COLO829 (cell line): Measurements from ENCODE around the gene SLC30A7.
"Not testable (repeated sequence)": the region's sequence is repeated elsewhere in the genome, so short reads cannot be mapped to it uniquely, and the experiment has no call there.

Source experiments
- DNase-seq: peaks from one replicate; pipeline ENCODE4 v3.0.0; 2012; ENCODE audit warnings: low spot score

Gene SLC30A7

GRCh38 chr1:100941580-100942216, 45.8 kb downstream of the SLC30A7 start:
- DNase-seq, result no peak

DNA sequence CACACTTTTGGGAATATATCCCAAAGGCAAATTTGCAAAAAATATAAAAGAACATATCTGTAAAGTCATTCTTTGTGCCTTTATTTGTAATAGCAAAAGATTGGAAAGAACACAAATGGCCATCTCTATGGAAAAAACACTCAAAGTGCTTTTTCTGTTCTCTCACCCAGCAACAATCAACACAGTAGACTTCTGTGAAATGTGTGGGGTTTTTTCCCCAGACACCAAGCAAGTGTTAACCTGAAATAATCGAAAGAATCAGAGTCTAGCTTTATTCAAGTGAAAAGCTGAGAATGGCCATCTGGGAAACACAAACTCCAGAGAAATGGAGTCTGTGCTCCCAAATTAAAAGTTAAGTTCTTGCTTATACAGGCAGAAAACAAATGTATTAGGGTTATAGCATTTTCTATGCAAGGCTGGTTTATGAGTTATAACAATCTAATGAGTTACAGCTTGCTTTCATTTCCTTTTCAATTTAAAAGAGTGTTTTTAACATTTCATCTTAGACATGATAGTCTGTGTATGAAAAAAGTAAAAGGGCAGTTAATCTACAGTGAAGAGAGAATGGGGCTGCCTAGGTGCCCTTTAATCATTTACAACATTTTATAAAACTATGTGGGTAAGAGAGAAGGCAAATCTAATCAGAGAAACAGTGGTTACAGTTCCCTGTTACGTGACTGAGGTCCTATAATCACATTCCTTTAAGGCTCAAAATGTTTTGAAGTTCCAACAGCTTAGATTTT, 46.6 kb downstream of the SLC30A7 start:
- DNase-seq, result no peak

DNA sequence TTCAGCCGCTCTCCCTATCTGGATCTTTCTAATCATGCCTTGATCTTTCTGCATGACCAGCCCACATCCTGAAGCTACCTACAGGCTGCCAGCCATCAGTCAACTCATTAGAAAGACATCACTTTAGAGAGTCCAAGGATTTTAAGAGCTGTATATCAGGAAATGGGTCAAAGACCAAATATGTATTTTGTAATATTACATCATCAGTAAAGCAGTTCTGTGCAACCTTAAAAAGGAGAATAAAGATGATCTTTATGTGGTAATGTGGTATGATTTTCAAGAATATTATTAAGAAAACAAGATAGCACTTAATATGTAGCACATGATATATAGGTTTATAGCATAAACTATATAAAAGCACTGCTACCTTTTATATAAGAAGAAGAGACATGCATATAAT, 47.6 kb downstream of the SLC30A7 start:
- DNase-seq, result no peak

- DNase-seq, result not testable (repeated sequence)
Observed at GRCh38 chr1:100946064-100946463, 50.2 kb downstream of the SLC30A7 start.

GRCh38 chr1:100947816-100948215, 51.9 kb downstream of the SLC30A7 start:
- not testable (repeated sequence) for DNase-seq

GRCh38 chr1:100948721-100949405, 53.0 kb downstream of the SLC30A7 start:
- not testable (repeated sequence) for DNase-seq

GRCh38 chr1:100949515-100950158, 53.7 kb downstream of the SLC30A7 start:
- DNase-seq, result not testable (repeated sequence)

- DNase-seq, result no peak
Observed at GRCh38 chr1:100950337-100950736, 54.4 kb downstream of the SLC30A7 start.

- DNase-seq, result no peak
Observed at GRCh38 chr1:100950781-100951180, 54.9 kb downstream of the SLC30A7 start.

- DNase-seq, result no peak
Observed at GRCh38 chr1:100952104-100952745, 56.3 kb downstream of the SLC30A7 start.

GRCh38 chr1:100952970-100953369, 57.1 kb downstream of the SLC30A7 start:
- not testable (repeated sequence) for DNase-seq

- no peak for DNase-seq
Observed at GRCh38 chr1:100953960-100954730, 58.3 kb downstream of the SLC30A7 start.

- peak; percentile 0 for DNase-seq
Observed at GRCh38 chr1:100955322-100955721, 59.4 kb downstream of the SLC30A7 start.

DNA sequence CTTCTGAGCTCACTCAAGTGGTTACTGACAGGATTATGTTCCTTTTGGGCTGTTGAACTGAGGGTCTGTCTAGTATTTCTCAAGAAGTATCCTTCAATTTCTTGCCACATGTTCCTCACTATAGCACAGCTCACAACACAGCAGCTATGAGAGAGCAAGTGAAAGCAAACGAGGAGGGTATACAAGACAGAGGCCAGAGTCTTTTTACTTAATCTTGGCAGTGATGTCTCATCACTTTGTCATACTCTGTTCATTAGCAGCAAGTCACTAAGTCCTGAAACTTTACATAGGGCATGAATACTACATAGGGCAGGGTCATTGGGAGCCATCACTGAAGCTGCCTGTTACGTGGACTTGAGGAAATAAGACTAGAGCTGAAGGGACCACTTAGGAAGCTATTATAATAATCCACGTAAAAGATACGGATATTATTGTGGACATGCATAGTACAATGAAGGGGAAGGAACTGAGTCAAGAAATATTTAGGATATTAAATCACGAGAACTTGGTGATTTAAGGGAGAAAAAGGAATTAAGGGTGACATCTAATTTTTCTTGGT, 63.7 kb downstream of the SLC30A7 start:
- DNase-seq, result no peak

GRCh38 chr1:100960098-100960497, 64.2 kb downstream of the SLC30A7 start:
- DNase-seq, result no peak

GRCh38 chr1:100968621-100969020, 72.7 kb downstream of the SLC30A7 start:
- no peak for DNase-seq

- DNase-seq, result no peak
Observed at GRCh38 chr1:100969327-100969726, 73.4 kb downstream of the SLC30A7 start.

GRCh38 chr1:100971021-100971420, 75.1 kb downstream of the SLC30A7 start:
- DNase-seq, result no peak

DNA sequence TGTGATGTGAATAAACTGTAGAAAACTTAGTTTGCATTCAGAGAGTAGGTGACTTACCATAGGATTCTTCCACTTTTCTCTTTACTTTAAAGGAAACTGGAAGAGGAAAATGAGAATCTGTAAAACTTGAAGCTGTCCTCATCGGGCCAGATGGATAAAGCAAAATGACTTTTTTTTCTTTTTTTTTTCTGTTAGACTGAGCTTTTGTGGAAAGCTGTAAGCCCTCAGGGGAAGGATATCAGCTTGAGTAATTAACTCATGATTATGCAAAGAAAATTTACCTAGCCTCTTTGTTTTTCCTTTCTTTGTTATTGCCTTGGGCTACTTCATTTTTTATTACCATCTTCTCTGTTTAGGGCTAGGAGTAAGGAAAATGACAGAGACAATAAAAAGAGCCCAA, 76.3 kb downstream of the SLC30A7 start:
- peak; percentile 1 for DNase-seq

DNA sequence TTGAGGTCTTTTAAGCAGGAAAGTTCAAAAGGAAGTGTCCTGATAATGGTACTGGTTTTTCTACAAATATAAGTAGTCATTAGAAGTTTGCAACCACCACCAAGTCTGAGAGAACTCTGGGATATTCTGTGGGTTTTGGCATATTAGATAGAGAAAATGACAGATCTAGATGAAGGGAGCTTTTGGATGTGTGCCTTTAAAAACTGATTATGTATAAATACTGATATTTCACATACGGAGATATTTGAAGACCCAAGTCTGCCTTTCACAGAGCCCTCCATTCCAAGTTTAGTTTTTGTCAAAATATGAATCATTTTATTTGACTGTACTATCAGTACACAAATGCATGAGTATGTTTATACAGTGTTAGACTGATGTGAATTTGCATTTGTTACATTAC, 81.0 kb downstream of the SLC30A7 start:
- no peak for DNase-seq

DNA sequence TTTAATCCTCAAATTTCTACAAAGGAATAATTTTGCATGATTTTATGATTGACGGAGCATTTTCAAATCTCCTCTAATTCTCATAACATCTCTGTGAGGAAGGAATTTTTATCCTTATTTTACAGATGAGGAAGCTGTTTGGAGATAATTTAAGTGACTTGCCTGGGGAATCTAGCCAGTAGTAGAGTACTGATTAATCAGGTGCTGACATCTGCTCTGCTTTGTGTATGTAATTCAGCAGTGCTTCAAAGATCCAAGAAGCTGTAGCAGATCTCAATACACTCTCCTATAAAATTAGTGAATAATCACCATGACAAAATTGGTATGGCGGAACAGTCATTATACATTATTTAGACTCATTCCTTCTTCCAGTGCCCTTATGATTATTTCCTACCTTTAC, 83.7 kb downstream of the SLC30A7 start:
- no peak for DNase-seq
